ENCODE results near the gene TFF3.

Gene TFF3

GRCh38 chr21:42282021-42282420 is 33.2 kb downstream of the TFF3 start:
- no peak overlapping the region for H3K4me3 ChIP-seq (replicated peaks; ENCODE audit: low read depth, low read length)
- no peak for DNase-seq (ENCODE audit: low read depth)
- TF ChIP-seq, protein P1, sequence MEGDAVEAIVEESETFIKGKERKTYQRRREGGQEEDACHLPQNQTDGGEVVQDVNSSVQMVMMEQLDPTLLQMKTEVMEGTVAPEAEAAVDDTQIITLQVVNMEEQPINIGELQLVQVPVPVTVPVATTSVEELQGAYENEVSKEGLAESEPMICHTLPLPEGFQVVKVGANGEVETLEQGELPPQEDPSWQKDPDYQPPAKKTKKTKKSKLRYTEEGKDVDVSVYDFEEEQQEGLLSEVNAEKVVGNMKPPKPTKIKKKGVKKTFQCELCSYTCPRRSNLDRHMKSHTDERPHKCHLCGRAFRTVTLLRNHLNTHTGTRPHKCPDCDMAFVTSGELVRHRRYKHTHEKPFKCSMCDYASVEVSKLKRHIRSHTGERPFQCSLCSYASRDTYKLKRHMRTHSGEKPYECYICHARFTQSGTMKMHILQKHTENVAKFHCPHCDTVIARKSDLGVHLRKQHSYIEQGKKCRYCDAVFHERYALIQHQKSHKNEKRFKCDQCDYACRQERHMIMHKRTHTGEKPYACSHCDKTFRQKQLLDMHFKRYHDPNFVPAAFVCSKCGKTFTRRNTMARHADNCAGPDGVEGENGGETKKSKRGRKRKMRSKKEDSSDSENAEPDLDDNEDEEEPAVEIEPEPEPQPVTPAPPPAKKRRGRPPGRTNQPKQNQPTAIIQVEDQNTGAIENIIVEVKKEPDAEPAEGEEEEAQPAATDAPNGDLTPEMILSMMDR (IDR thresholded peaks at IDR 0.05; ENCODE audit: low read length, missing control alignments): no peak

DNA sequence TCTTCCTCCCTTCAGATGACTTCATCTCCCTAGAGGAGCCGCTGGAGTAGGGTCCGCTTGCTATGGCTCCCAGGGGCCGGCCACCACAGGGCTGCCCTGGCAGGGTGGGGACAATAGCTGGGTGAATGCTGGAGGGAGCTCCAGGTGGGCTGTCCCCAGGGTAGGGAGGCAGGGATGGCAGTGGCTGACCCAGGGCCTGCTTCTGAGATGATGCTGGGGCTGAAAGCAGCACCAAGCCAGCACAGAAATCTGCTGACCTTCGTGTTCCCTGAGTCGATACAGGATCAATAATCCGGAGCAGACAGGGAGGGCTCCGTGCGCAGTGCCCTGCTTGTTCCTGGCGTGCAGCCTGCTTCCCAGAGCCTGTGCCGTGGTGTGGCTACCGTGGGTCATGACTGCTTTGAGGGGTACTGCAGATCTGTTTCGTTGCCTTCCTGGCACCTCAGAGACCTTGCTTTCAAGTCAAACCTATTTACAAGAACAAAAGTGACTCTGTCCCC is 34.0 kb downstream of the TFF3 start:
- no peak overlapping the region for H3K4me3 ChIP-seq (replicated peaks; ENCODE audit: low read depth, low read length)
- no peak for DNase-seq (ENCODE audit: low read depth)
- TF ChIP-seq, protein P1 (IDR thresholded peaks at IDR 0.05; ENCODE audit: low read length, missing control alignments): no peak

GRCh38 chr21:42280356-42281180 is 34.6 kb downstream of the TFF3 start:
- DNase-seq (ENCODE audit: low read depth): no peak
- TF ChIP-seq, protein P1 (IDR thresholded peaks at IDR 0.05; ENCODE audit: low read length, missing control alignments): no peak
- no peak overlapping the region for H3K4me3 ChIP-seq (replicated peaks; ENCODE audit: low read depth, low read length)

DNA sequence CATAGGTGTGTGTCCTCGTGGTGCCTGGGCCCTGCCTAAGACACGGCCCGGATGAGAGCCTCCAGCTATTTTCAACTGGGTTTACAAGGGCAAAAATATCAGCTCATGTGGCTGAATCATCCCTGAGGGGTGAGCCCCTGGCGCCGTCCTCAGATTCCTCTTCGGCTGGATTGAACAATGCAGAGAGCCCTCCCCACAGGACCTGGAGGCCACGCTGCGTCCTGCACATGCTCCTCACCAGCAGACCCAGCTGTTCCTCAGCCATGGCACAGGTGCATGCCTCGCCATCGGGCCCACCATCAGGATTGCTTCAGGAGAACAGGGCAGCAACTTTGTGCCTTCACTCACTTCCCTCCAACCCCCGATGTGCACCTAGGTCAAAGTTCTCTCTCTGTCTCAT is 35.3 kb downstream of the TFF3 start:
- TF ChIP-seq, protein P1 (IDR thresholded peaks at IDR 0.05; ENCODE audit: low read length, missing control alignments): no peak
- H3K4me3 ChIP-seq (replicated peaks; ENCODE audit: low read depth, low read length): no peak overlapping the region
- no peak for DNase-seq (ENCODE audit: low read depth)

GRCh38 chr21:42279341-42279871 is 35.8 kb downstream of the TFF3 start:
- TF ChIP-seq, protein P1 (IDR thresholded peaks at IDR 0.05; ENCODE audit: low read length, missing control alignments): no peak
- no peak for DNase-seq (ENCODE audit: low read depth)
- no peak overlapping the region for H3K4me3 ChIP-seq (replicated peaks; ENCODE audit: low read depth, low read length)

- TF ChIP-seq, protein P1 (IDR thresholded peaks at IDR 0.05; ENCODE audit: low read length, missing control alignments): no peak
- DNase-seq (ENCODE audit: low read depth): no peak
- H3K4me3 ChIP-seq (replicated peaks; ENCODE audit: low read depth, low read length): no peak overlapping the region
Measured at GRCh38 chr21:42278451-42279149, 36.6 kb downstream of the TFF3 start.
